ENCODE data around the gene NFIX. TPM values are rescaled to one million over a fixed set of nuclear protein-coding genes. Genes with fewer than 3 reads are reported as not detected.

Gene NFIX
- total and polyA plus RNA-seq, 9 of the 15 experiments (the other 6 are each of a cell fraction or from before 2014, with no cell fraction given) = 0.28 to 26.8 (median 5.4) TPM

GRCh38 chr19:13118424-13119193 is 123.3 kb downstream of the NFIX start (continued):
- TF ChIP-seq CREB5 (CRISPR knock-in tag; IDR thresholded peaks at IDR 0.05) = no peak
- no peak for TF ChIP-seq ARHGAP35 (IDR thresholded peaks at IDR 0.05; ENCODE audit: partially characterized antibody)
- no peak for TF ChIP-seq RBM22 (IDR thresholded peaks at IDR 0.05; ENCODE audit: low read depth, low read length, poor library complexity, severe bottlenecking)
- TF ChIP-seq NEUROD1 (IDR thresholded peaks at IDR 0.05; ENCODE audit: borderline replicate concordance, low read depth, low read length, partially characterized antibody) = peak; percentile 20
- no peak for TF ChIP-seq ZBTB11 (CRISPR knock-in tag; IDR thresholded peaks at IDR 0.05)
- TF ChIP-seq HNRNPLL (IDR thresholded peaks at IDR 0.05; ENCODE audit: low read depth, low read length, poor library complexity, severe bottlenecking) = no peak
- TF ChIP-seq KDM5B (IDR thresholded peaks at IDR 0.05; ENCODE audit: insufficient replicate concordance, low read depth, low read length) = no peak
- no peak for TF ChIP-seq BHLHE40 (IDR thresholded peaks at IDR 0.05; ENCODE audit: low read length)
- peak; percentile 45 for TF ChIP-seq ZFX (CRISPR knock-in tag; IDR thresholded peaks at IDR 0.05)
- TF ChIP-seq PHB2 (IDR thresholded peaks at IDR 0.05; ENCODE audit: low read depth) = no peak
- TF ChIP-seq ZNF518B (CRISPR knock-in tag; IDR thresholded peaks at IDR 0.05) = no peak
- TF ChIP-seq THRB (CRISPR knock-in tag; conservative IDR thresholded peaks at IDR 0.05) = peak; percentile 84; the same call in 1 of the 2 replicates
